Mesenchymal stem cell (in vitro differentiated cells and primary cell): ENCODE data around the gene DERL3.
A peak's percentile ranks its signal among the peaks of the same experiment; 100 is the strongest.

Experiments used
- DNase-seq: peaks from one replicate; pipeline ENCODE4 v3.0.0-alpha.2; 2013
- H2AFZ ChIP-seq: one replicate; pipeline ENCODE4 v1.6.1; 2013; ENCODE audit warnings: low read depth, mild to moderate bottlenecking, control low read depth, inconsistent platforms, low read length, moderate library complexity
- H2AK5ac ChIP-seq: 2 replicates; pipeline ENCODE4 v1.6.1; 2013; ENCODE audit warnings: low read length, moderate library complexity, mild to moderate bottlenecking, inconsistent platforms; ENCODE audit not compliant: severe bottlenecking
- H2BK120ac ChIP-seq: one replicate; pipeline ENCODE4 v1.6.1; 2013; ENCODE audit warnings: low read depth, mild to moderate bottlenecking, inconsistent platforms, low read length, moderate library complexity
- H2BK12ac ChIP-seq, 2 experiments: one replicate each; pipeline ENCODE4 v1.6.1; 2013; ENCODE audit warnings: inconsistent platforms in 2 of 2, low read length in 2 of 2, mild to moderate bottlenecking in 2 of 2, moderate library complexity in 2 of 2, control low read depth in 1 of 2
- H2BK15ac ChIP-seq: one replicate; pipeline ENCODE4 v1.6.1; 2013; ENCODE audit warnings: mild to moderate bottlenecking, low read depth, inconsistent platforms; ENCODE audit not compliant: poor library complexity, severe bottlenecking
- H2BK5ac ChIP-seq: 2 replicates; pipeline ENCODE4 v1.6.1; 2013; ENCODE audit warnings: low read depth, mild to moderate bottlenecking, low read length, control low read depth, inconsistent platforms; ENCODE audit not compliant: poor library complexity, severe bottlenecking
- H3K14ac ChIP-seq, 2 experiments: one replicate each; pipeline ENCODE4 v1.6.1; 2013; ENCODE audit warnings: inconsistent platforms in 2 of 2, low read length in 2 of 2, control low read depth in 1 of 2, mild to moderate bottlenecking in 1 of 2, moderate library complexity in 1 of 2
- H3K18ac ChIP-seq, 2 experiments: one replicate each; pipeline ENCODE4 v1.6.1; 2013; ENCODE audit warnings: inconsistent platforms in 2 of 2, low read length in 2 of 2, control low read depth in 1 of 2, low read depth in 1 of 2, mild to moderate bottlenecking in 1 of 2
- H3K23ac ChIP-seq, 2 experiments: one replicate each; pipeline ENCODE4 v1.6.1; 2013; ENCODE audit warnings: inconsistent platforms in 2 of 2, low read length in 2 of 2, mild to moderate bottlenecking in 2 of 2, moderate library complexity in 2 of 2, control low read depth in 1 of 2
- H3K27ac ChIP-seq: 2 replicates; pipeline ENCODE4 v1.5.1; 2013; ENCODE audit warnings: mild to moderate bottlenecking, moderate library complexity, low read length, control low read depth, inconsistent platforms; ENCODE audit not compliant: poor library complexity, severe bottlenecking
- H3K27me3 ChIP-seq, 2 experiments: 2 replicates each; pipeline versions ENCODE4 v1.6.1 to v1.7.0; 2013; ENCODE audit warnings: low read length in 2 of 2, mild to moderate bottlenecking in 2 of 2, moderate library complexity in 2 of 2, control low read depth in 1 of 2, inconsistent platforms in 1 of 2; ENCODE audit not compliant: control insufficient read depth in 1 of 2, insufficient read depth in 1 of 2
- H3K36me3 ChIP-seq, 2 experiments: 2 replicates each; pipeline versions ENCODE4 v1.6.1 to v1.7.0; 2013; ENCODE audit warnings: low read length in 2 of 2, control low read depth in 1 of 2, inconsistent platforms in 1 of 2, low read depth in 1 of 2, mild to moderate bottlenecking in 1 of 2; ENCODE audit not compliant: insufficient read depth in 2 of 2, control insufficient read depth in 1 of 2
- H3K4ac ChIP-seq, 2 experiments: one replicate each; pipeline ENCODE4 v1.6.1; 2013; ENCODE audit warnings: inconsistent platforms in 2 of 2, low read length in 2 of 2, mild to moderate bottlenecking in 2 of 2, moderate library complexity in 2 of 2, control low read depth in 1 of 2, low read depth in 1 of 2
- H3K4me1 ChIP-seq: 2 replicates; pipeline ENCODE4 v1.6.1; 2013; ENCODE audit warnings: low read depth, low read length, control low read depth; ENCODE audit not compliant: control insufficient read depth, insufficient read depth
- H3K4me2 ChIP-seq: 2 replicates; pipeline ENCODE4 v1.6.1; 2013; ENCODE audit warnings: low read length, mild to moderate bottlenecking, inconsistent platforms; ENCODE audit not compliant: poor library complexity, severe bottlenecking
- H3K4me3 ChIP-seq, 2 experiments: 2 replicates each; pipeline versions ENCODE4 v1.5.1 to v1.7.0; 2013; ENCODE audit warnings: low read length in 2 of 2, mild to moderate bottlenecking in 2 of 2, control low read depth in 1 of 2, low read depth in 1 of 2; ENCODE audit not compliant: insufficient read depth in 1 of 2
- H3K79me1 ChIP-seq: replicated peaks from 2 replicates; pipeline ENCODE4 v1.6.1; 2013; ENCODE audit warnings: mild to moderate bottlenecking, control low read depth, low read length, inconsistent platforms; ENCODE audit not compliant: poor library complexity, severe bottlenecking
- H3K9ac ChIP-seq: 2 replicates; pipeline ENCODE4 v1.7.0; 2013; ENCODE audit warnings: mild to moderate bottlenecking, low read length, moderate library complexity
- H3K9me3 ChIP-seq: 2 replicates; pipeline ENCODE4 v1.7.0; 2013; ENCODE audit warnings: mild to moderate bottlenecking, low read length; ENCODE audit not compliant: control insufficient read depth
- H4K8ac ChIP-seq: one replicate; pipeline ENCODE4 v1.6.1; 2013; ENCODE audit warnings: inconsistent platforms, mild to moderate bottlenecking, low read length, moderate library complexity
- H4K91ac ChIP-seq: one replicate; pipeline ENCODE4 v1.6.1; 2013; ENCODE audit warnings: mild to moderate bottlenecking, low read length, inconsistent platforms
- WGBS: methylation state at CpG from one replicate; pipeline ENCODE4 v1.1.7; 2013; ENCODE audit warnings: mixed read lengths; 5-methylcytosine and 5-hydroxymethylcytosine counted together

The DERL3 gene

DNA sequence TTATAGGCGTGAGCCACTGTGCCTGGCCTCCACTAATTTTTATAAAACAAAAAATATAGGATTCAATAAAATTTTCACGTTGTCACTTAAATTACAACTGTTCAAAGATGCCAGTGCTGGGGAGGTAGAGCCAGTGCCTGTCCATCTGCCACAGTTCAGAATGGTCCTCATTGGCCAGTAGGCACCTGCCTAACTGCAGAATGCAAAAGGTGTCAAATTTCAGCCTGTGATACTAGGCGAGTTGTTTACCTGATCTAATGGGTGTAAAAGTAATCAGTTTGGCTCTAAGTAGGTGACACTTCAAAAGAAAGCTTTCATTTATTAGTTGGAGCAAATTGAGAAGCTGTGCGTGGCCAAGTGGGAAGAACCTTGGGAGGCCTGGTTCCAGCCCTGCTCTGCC lies 49.7 kb downstream of the DERL3 start:
- no peak for DNase-seq
- Histone ChIP-seq H4K8ac (no peak overlapping the region), H3K36me3 (peaks cover 22 to 27% of the 10 kb centered on the region in 2 experiments), H3K79me1 (peaks cover 9% of the 10 kb centered on the region), H3K18ac (no peak overlapping the region), H3K9ac (no peak overlapping the region), H3K23ac (no peak overlapping the region), H4K91ac (no peak overlapping the region), H3K14ac (no peak overlapping the region), H2AFZ (no peak overlapping the region), H2AK5ac (no peak overlapping the region), H3K4me1 (peaks cover 20% of the 10 kb centered on the region), H3K27ac (no peak overlapping the region), H3K4ac (no peak overlapping the region), H2BK12ac (no peak overlapping the region), H2BK15ac (no peak overlapping the region), H3K9me3 (no peaks in the 10 kb centered on the region), H3K4me3 (no peak overlapping the region), H2BK120ac (no peak overlapping the region), H2BK5ac (no peak overlapping the region), H3K27me3 (no peaks in the 10 kb centered on the region), H3K4me2 (no peak overlapping the region)
- 88% methylated on average over 4 of the region's 4 CpGs for WGBS

DNA sequence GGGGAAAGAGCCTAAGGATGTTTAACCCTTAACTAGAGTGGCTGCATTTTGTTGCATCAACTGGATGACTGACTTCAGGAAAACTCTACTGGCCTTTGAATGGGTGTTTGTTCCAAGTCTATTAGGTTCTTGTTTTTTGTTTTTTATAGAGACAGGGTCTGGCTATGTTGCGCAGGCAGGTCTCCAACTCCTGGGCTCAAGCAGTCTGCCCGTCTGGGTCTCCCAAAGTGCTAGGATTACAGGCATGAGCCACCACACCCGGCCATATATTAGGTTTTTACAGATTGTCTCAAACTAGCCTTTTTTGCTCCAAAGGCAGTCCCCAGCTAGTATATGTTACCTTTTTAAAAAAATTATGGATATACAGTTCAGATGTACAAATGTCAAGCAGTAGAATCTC lies 50.9 kb downstream of the DERL3 start:
- no peak overlapping the region for H2AK5ac ChIP-seq
- H3K79me1 ChIP-seq: peaks cover 5% of the 10 kb centered on the region
- no peak overlapping the region for H4K8ac ChIP-seq
- H2BK5ac ChIP-seq: no peak overlapping the region
- no peaks in the 10 kb centered on the region for H3K9me3 ChIP-seq
- peak overlapping the region in 1 of 2 experiments; percentile 64 for H3K14ac ChIP-seq
- H3K27me3 ChIP-seq: no peaks in the 10 kb centered on the region
- H3K4me1 ChIP-seq: peaks cover 26% of the 10 kb centered on the region
- H4K91ac ChIP-seq: no peak overlapping the region
- no peak overlapping the region for H3K27ac ChIP-seq
- no peak overlapping the region for H2AFZ ChIP-seq
- 61% methylated on average over 2 of the region's 3 CpGs for WGBS
- peak overlapping the region in 1 of 2 experiments; percentile 97 for H3K4me3 ChIP-seq
- no peak for DNase-seq
- H3K36me3 ChIP-seq: peaks cover 11 to 16% of the 10 kb centered on the region in 2 experiments
- H2BK12ac ChIP-seq: no peak overlapping the region
- peak overlapping the region; percentile 82 for H3K4me2 ChIP-seq
- no peak overlapping the region for H3K23ac ChIP-seq
- peak overlapping the region; percentile 97 for H3K9ac ChIP-seq
- no peak overlapping the region for H3K4ac ChIP-seq
- no peak overlapping the region for H2BK15ac ChIP-seq
- no peak overlapping the region for H3K18ac ChIP-seq
- no peak overlapping the region for H2BK120ac ChIP-seq

DNA sequence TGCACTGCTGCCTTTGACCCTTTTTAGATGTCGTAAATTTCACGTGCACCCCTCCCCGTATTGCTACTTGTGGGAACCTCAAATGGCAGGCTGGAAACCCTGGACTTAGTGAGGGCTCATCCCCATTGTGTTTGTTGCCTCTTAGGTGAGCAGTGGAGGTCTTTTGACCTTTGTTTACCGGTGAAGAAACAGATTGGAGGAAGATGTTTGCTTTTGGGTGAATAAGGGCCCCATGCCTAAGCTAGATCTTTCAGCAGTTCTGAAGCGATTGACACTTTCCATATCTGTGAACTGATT lies 51.3 kb downstream of the DERL3 start:
- WGBS: 5% methylated on average over 5 of the region's 5 CpGs
- no peak for DNase-seq

DNA sequence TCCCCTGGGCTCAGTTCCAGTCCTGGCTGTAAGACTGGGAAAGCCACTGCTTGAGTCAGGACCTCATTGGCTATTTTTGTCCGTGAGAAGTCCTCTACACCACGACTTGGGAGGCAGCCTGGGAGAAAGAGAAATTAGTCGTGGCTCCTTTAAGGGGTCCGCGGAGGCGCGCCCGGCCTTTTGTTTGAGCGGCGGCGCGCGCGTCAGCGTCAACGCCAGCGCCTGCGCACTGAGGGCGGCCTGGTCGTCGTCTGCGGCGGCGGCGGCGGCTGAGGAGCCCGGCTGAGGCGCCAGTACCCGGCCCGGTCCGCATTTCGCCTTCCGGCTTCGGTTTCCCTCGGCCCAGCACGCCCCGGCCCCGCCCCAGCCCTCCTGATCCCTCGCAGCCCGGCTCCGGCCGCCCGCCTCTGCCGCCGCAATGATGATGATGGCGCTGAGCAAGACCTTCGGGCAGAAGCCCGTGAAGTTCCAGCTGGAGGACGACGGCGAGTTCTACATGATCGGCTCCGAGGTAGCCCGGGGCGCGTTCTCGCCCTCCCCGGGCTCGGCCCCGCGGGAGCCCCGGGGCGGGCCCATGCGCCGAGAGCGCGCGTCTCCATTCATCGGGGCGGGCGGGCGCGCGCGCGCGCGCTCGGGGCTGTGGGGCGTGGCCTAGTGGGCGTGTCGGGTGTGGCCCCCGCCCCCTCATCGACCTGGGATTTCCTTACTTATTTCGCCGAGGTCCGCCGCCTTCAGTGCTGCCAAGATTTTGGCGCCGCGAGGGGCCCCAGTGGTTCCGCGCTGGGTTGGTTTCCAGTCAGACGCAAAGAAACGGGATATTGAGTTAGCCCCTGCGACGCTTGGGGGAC lies 51.8 kb downstream of the DERL3 start, which contains the start of gene SMARCB1:
Gene SMARCB1 (plus strand): TSS at position 215 of the 848 bp plus-strand sequence. CDS start 204 bp downstream, at position 419.
- H3K4me3 ChIP-seq: peak within 1 kb of the TSS; percentile 94 to 97
- H3K9me3 ChIP-seq: no peaks in the 10 kb centered on the region
- H4K8ac ChIP-seq: peak within 1 kb of the TSS; percentile 100
- peaks cover 28% of the 10 kb centered on the region for H3K4me1 ChIP-seq
- peak within 1 kb of the TSS; percentile 28 to 61 for H2BK12ac ChIP-seq
- WGBS: under 1% methylated on average over 80 of the region's 97 CpGs
- peak within 1 kb of the TSS; percentile 63 for H2AK5ac ChIP-seq
- peak within 1 kb of the TSS; percentile 97 for H3K9ac ChIP-seq
- H3K27me3 ChIP-seq: no peaks in the 10 kb centered on the region
- H3K23ac ChIP-seq: peak within 1 kb of the TSS; percentile 79 to 93
- DNase-seq: peak; percentile 97
- peak within 1 kb of the TSS; percentile 68 for H2AFZ ChIP-seq
- peak within 1 kb of the TSS in 1 of 2 experiments; percentile 98 for H3K14ac ChIP-seq
- H3K79me1 ChIP-seq: peaks cover 1% of the 10 kb centered on the region
- H3K27ac ChIP-seq: peak within 1 kb of the TSS; percentile 97
- peak within 1 kb of the TSS; percentile 99 for H4K91ac ChIP-seq
- peak within 1 kb of the TSS; percentile 100 for H2BK5ac ChIP-seq
- peaks cover 6 to 7% of the 10 kb centered on the region in 2 experiments for H3K36me3 ChIP-seq
- H2BK15ac ChIP-seq: peak within 1 kb of the TSS; percentile 98
- H3K4ac ChIP-seq: peak within 1 kb of the TSS; percentile 100
- peak within 1 kb of the TSS; percentile 82 for H3K4me2 ChIP-seq
- peak within 1 kb of the TSS; percentile 100 for H2BK120ac ChIP-seq
- H3K18ac ChIP-seq: peak within 1 kb of the TSS; percentile 98 to 100

More for the DNA sequence above, 51.3 kb downstream of the DERL3 start:
- Histone ChIP-seq H3K23ac (no peak overlapping the region), H3K36me3 (peaks cover 7 to 13% of the 10 kb centered on the region in 2 experiments), H3K79me1 (peaks cover 5% of the 10 kb centered on the region), H3K4me3 (peak overlapping the region; percentile 59 to 97), H3K14ac (peak overlapping the region in 1 of 2 experiments; percentile 64), H4K91ac (no peak overlapping the region), H2BK12ac (peak overlapping the region in 1 of 2 experiments; percentile 38), H3K9me3 (no peaks in the 10 kb centered on the region), H2AK5ac (no peak overlapping the region), H3K4me1 (peaks cover 26% of the 10 kb centered on the region), H3K4ac (peak overlapping the region in 1 of 2 experiments; percentile 55), H3K9ac (peak overlapping the region; percentile 97), H2AFZ (no peak overlapping the region), H2BK15ac (no peak overlapping the region), H4K8ac (no peak overlapping the region), H3K27me3 (no peaks in the 10 kb centered on the region), H3K27ac (peak overlapping the region; percentile 30), H2BK5ac (no peak overlapping the region), H3K4me2 (peak overlapping the region; percentile 82), H3K18ac (peak overlapping the region; percentile 26 to 80), H2BK120ac (no peak overlapping the region)
